ENCODE results near the gene ABCA4.

The ABCA4 gene

DNA sequence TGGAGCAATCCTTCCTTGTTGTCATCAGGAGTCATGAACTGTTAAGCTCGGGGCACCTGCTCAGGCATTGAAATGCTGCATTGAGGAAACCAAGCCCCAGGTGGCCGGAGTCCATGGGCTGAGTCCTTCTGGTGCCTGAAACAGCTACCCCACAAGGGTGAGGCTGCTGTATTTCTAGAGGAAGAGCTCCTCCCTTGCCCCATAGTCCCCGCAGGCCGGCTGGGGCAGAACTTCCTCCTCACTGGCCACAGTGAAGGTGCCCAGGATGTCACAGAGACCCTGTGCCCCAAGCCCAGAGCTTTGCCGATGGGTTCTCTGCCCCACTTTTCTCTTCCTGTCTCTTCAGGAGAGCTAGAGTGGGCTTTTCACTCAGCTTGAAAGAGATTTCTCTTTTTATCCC, 130.9 kb downstream of the ABCA4 start:
- DNase-seq (ENCODE audit: low spot score) (no peak), ATAC-seq (ENCODE audit: low read depth) (no peak)
- Histone ChIP-seq H3K4me1 (ENCODE audit: insufficient read depth, poor library complexity, severe bottlenecking) (peaks cover 50% of the 10 kb centered on the region), H3K27ac (ENCODE audit: poor library complexity, severe bottlenecking) (peak overlapping the region; percentile 92), H3K9me3 (ENCODE audit: severe bottlenecking) (no peaks in the 10 kb centered on the region), H3K27me3 (ENCODE audit: insufficient read depth, poor library complexity, severe bottlenecking) (no peaks in the 10 kb centered on the region), H3K4me3 (ENCODE audit: severe bottlenecking) (no peak overlapping the region), H3K36me3 (ENCODE audit: low read depth) (no peaks in the 10 kb centered on the region)
- no peak for TF ChIP-seq CTCF (IDR thresholded peaks at IDR 0.05; ENCODE audit: poor library complexity, severe bottlenecking)

DNA sequence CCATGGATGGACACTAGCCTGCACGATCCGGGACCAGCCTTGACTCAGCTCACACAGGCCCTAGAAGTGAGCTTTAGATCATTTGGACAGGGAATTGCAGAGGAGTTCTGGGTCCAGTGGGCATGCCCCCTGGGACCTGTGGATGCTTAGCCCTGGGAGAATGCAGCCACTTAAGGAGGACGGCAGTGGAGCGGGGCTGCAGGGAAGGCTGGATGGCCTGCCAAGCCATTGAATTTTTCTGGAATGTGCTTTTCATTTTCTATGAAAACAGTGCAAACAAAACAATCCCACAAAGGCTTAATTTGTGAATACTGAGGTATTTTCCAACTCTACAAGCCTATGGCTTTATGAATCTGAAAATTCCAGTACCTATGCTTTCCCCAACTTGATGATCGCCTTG, 131.3 kb downstream of the ABCA4 start:
- no peaks in the 10 kb centered on the region for H3K9me3 ChIP-seq (ENCODE audit: severe bottlenecking)
- no peak overlapping the region for H3K4me3 ChIP-seq (ENCODE audit: severe bottlenecking)
- peak overlapping the region; percentile 92 for H3K27ac ChIP-seq (ENCODE audit: poor library complexity, severe bottlenecking)
- DNase-seq (ENCODE audit: low spot score) (no peak), ATAC-seq (ENCODE audit: low read depth) (no peak)
- TF ChIP-seq CTCF (IDR thresholded peaks at IDR 0.05; ENCODE audit: poor library complexity, severe bottlenecking): no peak
- no peaks in the 10 kb centered on the region for H3K27me3 ChIP-seq (ENCODE audit: insufficient read depth, poor library complexity, severe bottlenecking)
- peaks cover 46% of the 10 kb centered on the region for H3K4me1 ChIP-seq (ENCODE audit: insufficient read depth, poor library complexity, severe bottlenecking)
- no peaks in the 10 kb centered on the region for H3K36me3 ChIP-seq (ENCODE audit: low read depth)

DNA sequence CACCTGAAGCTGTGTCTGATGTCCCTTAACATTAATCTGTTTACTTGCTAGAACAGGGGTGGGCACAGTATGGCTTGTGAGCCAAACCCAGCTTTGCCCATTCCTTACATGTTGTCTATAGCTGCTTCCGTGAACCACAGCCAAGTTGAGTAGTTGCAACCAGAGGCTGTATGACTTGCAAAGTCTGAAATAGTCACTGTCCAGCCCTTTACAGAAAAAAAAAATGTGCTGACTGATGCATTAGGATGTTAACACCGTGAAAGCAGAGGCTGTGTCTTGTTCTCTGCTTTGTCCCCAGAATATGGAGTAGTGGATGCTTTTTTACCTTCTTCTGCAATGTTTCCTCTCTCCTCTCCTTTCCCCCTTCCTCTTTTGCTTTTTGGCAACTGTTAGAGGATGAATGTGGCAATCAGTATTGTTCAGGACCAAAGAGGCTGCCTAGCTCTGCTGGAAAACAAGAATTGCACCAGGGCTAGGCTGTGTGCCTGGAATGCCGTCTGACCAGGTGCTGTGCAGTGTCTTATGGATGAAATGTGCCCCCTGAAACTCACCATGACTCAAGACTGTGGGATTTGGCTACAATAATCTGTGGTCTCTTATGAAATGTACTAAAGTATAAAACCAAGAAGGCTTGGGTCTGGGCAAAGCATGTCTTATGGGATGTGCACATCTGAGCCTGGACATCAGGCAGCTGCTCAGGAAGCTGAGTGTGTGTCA, 132.2 kb downstream of the ABCA4 start:
- H3K4me1 ChIP-seq (ENCODE audit: insufficient read depth, poor library complexity, severe bottlenecking): peaks cover 38% of the 10 kb centered on the region
- no peak for TF ChIP-seq CTCF (IDR thresholded peaks at IDR 0.05; ENCODE audit: poor library complexity, severe bottlenecking)

DNA sequence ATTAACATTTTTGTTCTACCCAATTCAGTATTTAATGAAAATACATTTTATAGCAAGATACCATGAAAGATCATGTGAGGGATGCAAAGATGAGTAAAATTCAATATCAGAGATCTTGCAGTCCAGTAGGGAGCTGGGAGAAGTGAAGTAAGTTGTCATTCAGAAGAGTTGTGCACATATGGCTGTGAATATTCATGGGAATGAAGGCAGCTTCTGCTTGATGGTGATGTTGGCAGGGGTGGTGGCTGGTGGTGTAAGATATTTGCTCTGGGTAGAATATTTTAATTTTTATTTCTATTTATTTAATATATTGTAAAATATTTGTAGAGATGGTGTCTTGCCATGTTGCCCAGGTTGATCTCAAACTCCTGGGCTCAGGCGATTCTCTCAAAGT, 139.7 kb downstream of the ABCA4 start:
- no peak overlapping the region for H3K27ac ChIP-seq (ENCODE audit: poor library complexity, severe bottlenecking)
- no peaks in the 10 kb centered on the region for H3K27me3 ChIP-seq (ENCODE audit: insufficient read depth, poor library complexity, severe bottlenecking)
- TF ChIP-seq CTCF (IDR thresholded peaks at IDR 0.05; ENCODE audit: poor library complexity, severe bottlenecking): no peak
- DNase-seq (ENCODE audit: low spot score): no peak
- H3K4me1 ChIP-seq (ENCODE audit: insufficient read depth, poor library complexity, severe bottlenecking): peaks cover 14% of the 10 kb centered on the region
- no peak for ATAC-seq (ENCODE audit: low read depth)
- H3K36me3 ChIP-seq (ENCODE audit: low read depth): no peaks in the 10 kb centered on the region
- H3K9me3 ChIP-seq (ENCODE audit: severe bottlenecking): no peaks in the 10 kb centered on the region
- H3K4me3 ChIP-seq (ENCODE audit: severe bottlenecking): no peak overlapping the region

More for the DNA sequence above, 132.2 kb downstream of the ABCA4 start:
- Histone ChIP-seq H3K27me3 (ENCODE audit: insufficient read depth, poor library complexity, severe bottlenecking) (no peaks in the 10 kb centered on the region), H3K36me3 (ENCODE audit: low read depth) (no peaks in the 10 kb centered on the region), H3K27ac (ENCODE audit: poor library complexity, severe bottlenecking) (peak overlapping the region; percentile 92), H3K4me3 (ENCODE audit: severe bottlenecking) (no peak overlapping the region), H3K9me3 (ENCODE audit: severe bottlenecking) (no peaks in the 10 kb centered on the region)
- peak; percentile 90 for ATAC-seq (ENCODE audit: low read depth)
- DNase-seq (ENCODE audit: low spot score): peak; percentile 77
